Naive thymus-derived CD8-positive, alpha-beta T cell (primary cell): ENCODE results near the gene SFTPA1. TPM values are rescaled to one million over a fixed set of nuclear protein-coding genes. Genes with fewer than 3 reads are reported as not detected.
"Not testable (repeated sequence)": the region's sequence is repeated elsewhere in the genome, so short reads cannot be mapped to it uniquely, and the experiment has no call there.

Source experiments
- ATAC-seq, 2 donors: fragments of 150-1000 bp; cut with Tn5 transposase in 1 of 2; sonication (Bioruptor Pico), chemical (Tn5 transposase) in 1 of 2; 1 replicate in 1 of 2; 2 replicates in 1 of 2; pipeline ENCODE4 v1.10.0; 2021; ENCODE audit warnings: mild to moderate bottlenecking in 2 of 2, moderate library complexity in 2 of 2
- POLR2A ChIA-PET: fragments of 350-600 bp; sonication (Branson Sonifier 250); formaldehyde crosslinking; loops from one replicate; lab custom pipeline; 2021; ENCODE audit warnings: antibody characterized with exemption; lab: Charles Lee
- DNase-seq, 10 donors: peaks; one replicate each; pipeline versions ENCODE4 v3.0.0 to v3.0.0-alpha.2; 2020 to 2022
- H3K27ac Mint-ChIP-seq, 10 donors: one replicate each; pipeline ENCODE4 v1.8.0; 2020 to 2022; ENCODE audit warnings: mild to moderate bottlenecking in 10 of 10, mixed read lengths in 10 of 10, moderate library complexity in 4 of 10, inconsistent platforms in 1 of 10
- H3K27me3 Mint-ChIP-seq, 5 donors: one replicate each; pipeline ENCODE4 v1.8.0; 2021 to 2022; ENCODE audit warnings: mixed read lengths in 5 of 5
- H3K36me3 Mint-ChIP-seq, 3 donors: one replicate each; pipeline ENCODE4 v1.8.0; 2020 to 2022; ENCODE audit warnings: mixed read lengths in 3 of 3, mild to moderate bottlenecking in 2 of 3, inconsistent platforms in 1 of 3
- H3K4me1 Mint-ChIP-seq, 4 donors: one replicate each; pipeline ENCODE4 v1.8.0; 2021 to 2022; ENCODE audit warnings: mixed read lengths in 4 of 4
- H3K4me3 Mint-ChIP-seq, 10 donors: one replicate each; pipeline ENCODE4 v1.8.0; 2020 to 2022; ENCODE audit warnings: mild to moderate bottlenecking in 10 of 10, mixed read lengths in 10 of 10, moderate library complexity in 6 of 10, inconsistent platforms in 1 of 10
- H3K9me3 Mint-ChIP-seq, 9 donors: one replicate each; pipeline ENCODE4 v1.8.0; 2020 to 2022; ENCODE audit warnings: mixed read lengths in 9 of 9, mild to moderate bottlenecking in 3 of 9, inconsistent platforms in 1 of 9, moderate library complexity in 1 of 9
- polyA plus RNA-seq, 3 donors: library from polyadenylated mRNA; unstranded; fragments of 300-500 nt; fragmentation: Illumina TruSeq; gene quantifications; one replicate each; pipeline ENCODE4 v1.2.3, GENCODE V29; 2021
- total RNA-seq, 8 experiments: library from RNA in 2 of 8; stranded (reverse) in 2 of 8; gene quantifications; one replicate each; pipeline ENCODE4 v1.2.3 and lab custom pipeline; 2021 to 2026

The SFTPA1 gene
- total and polyA plus RNA-seq, 5 experiments from 2014 or later, result not detected

- ATAC-seq (no peak), DNase-seq (no peak)
- no peak overlapping the region for H3K4me3 Mint-ChIP-seq
- no peaks in the 10 kb centered on the region for H3K4me1 Mint-ChIP-seq
- H3K36me3 Mint-ChIP-seq, result peaks cover 0 to 10% (median 0%) of the 10 kb centered on the region in 3 donors
- H3K27ac Mint-ChIP-seq, result no peak overlapping the region
- peaks cover 0 to 8% (median 1%) of the 10 kb centered on the region in 5 donors for H3K27me3 Mint-ChIP-seq
- H3K9me3 Mint-ChIP-seq, result peaks cover 0 to 17% (median 4%) of the 10 kb centered on the region in 9 donors
- POLR2A ChIA-PET, result no interaction called here
These were observed 5.4 kb downstream of the SFTPA1 start for GRCh38 chr10:79616164-79616563.

- H3K27ac Mint-ChIP-seq, H3K4me3 Mint-ChIP-seq, H3K4me1 Mint-ChIP-seq, DNase-seq, ATAC-seq, POLR2A ChIA-PET: not testable (repeated sequence)
- H3K27me3 Mint-ChIP-seq, result peaks cover 9 to 26% (median 16%) of the 10 kb centered on the region in 5 donors
- peaks cover 0 to 43% (median 15%) of the 10 kb centered on the region in 9 donors for H3K9me3 Mint-ChIP-seq
- H3K36me3 Mint-ChIP-seq, result peaks cover 0 to 24% (median 4%) of the 10 kb centered on the region in 3 donors
These were observed 12.9 kb downstream of the SFTPA1 start for GRCh38 chr10:79623663-79624062.

GRCh38 chr10:79627075-79627474, 16.3 kb downstream of the SFTPA1 start:
- DNase-seq (no peak), ATAC-seq (no peak)
- no peak overlapping the region for H3K27ac Mint-ChIP-seq
- peaks cover 0 to 33% (median 12%) of the 10 kb centered on the region in 9 donors for H3K9me3 Mint-ChIP-seq
- no peak overlapping the region for H3K4me3 Mint-ChIP-seq
- H3K27me3 Mint-ChIP-seq, result peaks cover 10 to 43% (median 22%) of the 10 kb centered on the region in 5 donors
- H3K4me1 Mint-ChIP-seq, result peaks cover 0 to 2% (median 0%) of the 10 kb centered on the region in 4 donors
- peaks cover 0 to 14% (median 4%) of the 10 kb centered on the region in 3 donors for H3K36me3 Mint-ChIP-seq
- POLR2A ChIA-PET, result no interaction called here

GRCh38 chr10:79628083-79628482, 17.3 kb downstream of the SFTPA1 start:
- H3K4me3 Mint-ChIP-seq, result no peak overlapping the region
- DNase-seq, result no peak
- peaks cover 6 to 43% (median 13%) of the 10 kb centered on the region in 5 donors for H3K27me3 Mint-ChIP-seq
- H3K9me3 Mint-ChIP-seq, result peaks cover 0 to 28% (median 12%) of the 10 kb centered on the region in 9 donors
- peaks cover 0 to 9% (median 4%) of the 10 kb centered on the region in 3 donors for H3K36me3 Mint-ChIP-seq
- H3K4me1 Mint-ChIP-seq, result peaks cover 0 to 2% (median 0%) of the 10 kb centered on the region in 4 donors
- H3K27ac Mint-ChIP-seq, result peak overlapping the region in 1 of 10 donors; percentile 83
- POLR2A ChIA-PET, result no interaction called here
- no peak for ATAC-seq

GRCh38 chr10:79628988-79629954, 18.5 kb downstream of the SFTPA1 start:
- POLR2A ChIA-PET, result no interaction called here

GRCh38 chr10:79629955-79630327, 19.2 kb downstream of the SFTPA1 start:
- Mint-ChIP-seq H3K4me1 (peaks cover 0 to 2% (median 0%) of the 10 kb centered on the region in 4 donors), H3K36me3 (peaks cover 0 to 6% (median 4%) of the 10 kb centered on the region in 3 donors), H3K9me3 (peaks cover 0 to 16% (median 9%) of the 10 kb centered on the region in 9 donors), H3K27me3 (peaks cover 4 to 43% (median 10%) of the 10 kb centered on the region in 5 donors), H3K4me3 (no peak overlapping the region), H3K27ac (no peak overlapping the region)
- ATAC-seq (no peak), DNase-seq (no peak)
- POLR2A ChIA-PET, result no interaction called here

More at GRCh38 chr10:79628988-79629954, 18.5 kb downstream of the SFTPA1 start:
- DNase-seq, result no peak
- Mint-ChIP-seq H3K4me3 (no peak overlapping the region), H3K9me3 (peaks cover 0 to 19% (median 9%) of the 10 kb centered on the region in 9 donors), H3K36me3 (peaks cover 0 to 6% (median 4%) of the 10 kb centered on the region in 3 donors), H3K27me3 (peaks cover 4 to 43% (median 10%) of the 10 kb centered on the region in 5 donors), H3K27ac (no peak overlapping the region), H3K4me1 (peaks cover 0 to 2% (median 0%) of the 10 kb centered on the region in 4 donors)
- no peak for ATAC-seq

GRCh38 chr10:79636654-79637199, 26.0 kb downstream of the SFTPA1 start:
- H3K27me3 Mint-ChIP-seq, H3K4me1 Mint-ChIP-seq, H3K27ac Mint-ChIP-seq, H3K4me3 Mint-ChIP-seq, POLR2A ChIA-PET, H3K9me3 Mint-ChIP-seq, H3K36me3 Mint-ChIP-seq, ATAC-seq, DNase-seq: not testable (repeated sequence)

GRCh38 chr10:79638318-79638717, 27.6 kb downstream of the SFTPA1 start:
- Mint-ChIP-seq H3K27ac (no peak overlapping the region), H3K27me3 (peaks cover 0 to 3% (median 0%) of the 10 kb centered on the region in 5 donors), H3K9me3 (peaks cover 0 to 5% (median 0%) of the 10 kb centered on the region in 9 donors), H3K4me1 (no peaks in the 10 kb centered on the region), H3K4me3 (no peak overlapping the region), H3K36me3 (peaks cover 0 to 5% (median 0%) of the 10 kb centered on the region in 3 donors)
- DNase-seq (no peak), ATAC-seq (no peak)
- POLR2A ChIA-PET, result no interaction called here

GRCh38 chr10:79652695-79653094, 42.0 kb downstream of the SFTPA1 start:
- H3K9me3 Mint-ChIP-seq, H3K27me3 Mint-ChIP-seq, H3K36me3 Mint-ChIP-seq, H3K4me3 Mint-ChIP-seq, H3K27ac Mint-ChIP-seq, ATAC-seq, POLR2A ChIA-PET, DNase-seq, H3K4me1 Mint-ChIP-seq: not testable (repeated sequence)

GRCh38 chr10:79663287-79663686, 52.5 kb downstream of the SFTPA1 start:
- ATAC-seq, DNase-seq, H3K4me3 Mint-ChIP-seq, H3K27me3 Mint-ChIP-seq, H3K27ac Mint-ChIP-seq, H3K9me3 Mint-ChIP-seq, POLR2A ChIA-PET, H3K36me3 Mint-ChIP-seq, H3K4me1 Mint-ChIP-seq: not testable (repeated sequence)

GRCh38 chr10:79664686-79665085, 53.9 kb downstream of the SFTPA1 start:
- not testable (repeated sequence) for DNase-seq, H3K4me1 Mint-ChIP-seq, H3K36me3 Mint-ChIP-seq

More at GRCh38 chr10:79664686-79665085, 53.9 kb downstream of the SFTPA1 start:
- H3K27ac Mint-ChIP-seq, H3K9me3 Mint-ChIP-seq, H3K4me3 Mint-ChIP-seq, H3K27me3 Mint-ChIP-seq, ATAC-seq, POLR2A ChIA-PET: not testable (repeated sequence)
